ENCODE results near the gene MLLT1.

GRCh38 chr19:6204866-6205723, 74.7 kb downstream of the MLLT1 start:
- TF ChIP-seq POLR2A (IDR thresholded peaks at IDR 0.05) (no peak), CTCF (IDR thresholded peaks at IDR 0.05) (no peak), POLR2AphosphoS5 (IDR thresholded peaks at IDR 0.05) (no peak), EP300 (IDR thresholded peaks at IDR 0.05) (no peak)
